HEK293 (cell line): ENCODE results near the gene RAMAC.

Experiments
- OSR2 ChIP-seq: fragments of 450-650 bp; formaldehyde crosslinking; IDR thresholded peaks from 2 replicates; pipeline ENCODE4 v1.5.1; 2016; ENCODE audit warnings: missing biosample characterization, missing genetic modification characterization
- REST ChIP-seq: fragments of 450-650 bp; formaldehyde crosslinking; IDR thresholded peaks from 2 replicates; pipeline ENCODE4 v1.5.1; 2016; ENCODE audit warnings: missing biosample characterization, missing genetic modification characterization
- YY1 ChIP-seq: fragments of 450-650 bp; formaldehyde crosslinking; IDR thresholded peaks from 2 replicates; pipeline ENCODE4 v1.5.1; 2018; ENCODE audit warnings: missing biosample characterization, missing genetic modification characterization
- ZBTB11 ChIP-seq: fragments of 450-650 bp; formaldehyde crosslinking; conservative IDR thresholded peaks from 2 replicates; pipeline ENCODE4 v1.5.1; 2016; ENCODE audit warnings: low read depth, missing biosample characterization, missing genetic modification characterization
- ZBTB21 ChIP-seq: fragments of 450-650 bp; formaldehyde crosslinking; IDR thresholded peaks from 2 replicates; pipeline ENCODE4 v1.5.1; 2017; ENCODE audit warnings: missing biosample characterization, missing genetic modification characterization
- ZNF146 ChIP-seq: fragments of 450-650 bp; formaldehyde crosslinking; IDR thresholded peaks from 2 replicates; pipeline ENCODE4 v1.5.1; 2016; ENCODE audit warnings: missing biosample characterization, missing genetic modification characterization
- ZNF157 ChIP-seq: fragments of 450-650 bp; formaldehyde crosslinking; IDR thresholded peaks from 2 replicates; pipeline ENCODE4 v1.5.1; 2016; ENCODE audit warnings: missing biosample characterization, missing genetic modification characterization
- ZNF175 ChIP-seq: fragments of 450-650 bp; formaldehyde crosslinking; IDR thresholded peaks from 2 replicates; pipeline ENCODE4 v1.5.1; 2016; ENCODE audit warnings: missing biosample characterization, missing genetic modification characterization
- ZNF24 ChIP-seq: fragments of 450-650 bp; formaldehyde crosslinking; IDR thresholded peaks from 2 replicates; pipeline ENCODE4 v1.5.1; 2016; ENCODE audit warnings: missing biosample characterization, missing genetic modification characterization
- ZNF274 ChIP-seq, 2 experiments: fragments of 200-500 bp in 1 of 2; fragments of 450-650 bp in 1 of 2; sonication (Bioruptor generic) in 1 of 2; formaldehyde crosslinking in 1 of 2; IDR thresholded peaks; 2 replicates each; pipeline versions ENCODE4 v1.5.1 to v1.6.1; 2014 to 2016; ENCODE audit warnings: borderline replicate concordance in 1 of 2, inconsistent platforms in 1 of 2, low read length in 1 of 2, missing biosample characterization in 1 of 2, missing genetic modification characterization in 1 of 2
- ZNF629 ChIP-seq: fragments of 450-650 bp; formaldehyde crosslinking; IDR thresholded peaks from 2 replicates; pipeline ENCODE4 v1.5.1; 2017; ENCODE audit warnings: missing biosample characterization, missing genetic modification characterization
- TF ChIP-seq, protein P1 (sequence below): fragments of 450-650 bp; formaldehyde crosslinking; IDR thresholded peaks from 2 replicates; pipeline ENCODE4 v1.5.1; 2016; ENCODE audit warnings: missing biosample characterization, missing genetic modification characterization
- TF ChIP-seq, protein P2 (sequence below): fragments of 450-650 bp; formaldehyde crosslinking; IDR thresholded peaks from 2 replicates; pipeline ENCODE4 v1.5.1; 2016; ENCODE audit warnings: missing biosample characterization, missing genetic modification characterization, low read depth

DNA sequence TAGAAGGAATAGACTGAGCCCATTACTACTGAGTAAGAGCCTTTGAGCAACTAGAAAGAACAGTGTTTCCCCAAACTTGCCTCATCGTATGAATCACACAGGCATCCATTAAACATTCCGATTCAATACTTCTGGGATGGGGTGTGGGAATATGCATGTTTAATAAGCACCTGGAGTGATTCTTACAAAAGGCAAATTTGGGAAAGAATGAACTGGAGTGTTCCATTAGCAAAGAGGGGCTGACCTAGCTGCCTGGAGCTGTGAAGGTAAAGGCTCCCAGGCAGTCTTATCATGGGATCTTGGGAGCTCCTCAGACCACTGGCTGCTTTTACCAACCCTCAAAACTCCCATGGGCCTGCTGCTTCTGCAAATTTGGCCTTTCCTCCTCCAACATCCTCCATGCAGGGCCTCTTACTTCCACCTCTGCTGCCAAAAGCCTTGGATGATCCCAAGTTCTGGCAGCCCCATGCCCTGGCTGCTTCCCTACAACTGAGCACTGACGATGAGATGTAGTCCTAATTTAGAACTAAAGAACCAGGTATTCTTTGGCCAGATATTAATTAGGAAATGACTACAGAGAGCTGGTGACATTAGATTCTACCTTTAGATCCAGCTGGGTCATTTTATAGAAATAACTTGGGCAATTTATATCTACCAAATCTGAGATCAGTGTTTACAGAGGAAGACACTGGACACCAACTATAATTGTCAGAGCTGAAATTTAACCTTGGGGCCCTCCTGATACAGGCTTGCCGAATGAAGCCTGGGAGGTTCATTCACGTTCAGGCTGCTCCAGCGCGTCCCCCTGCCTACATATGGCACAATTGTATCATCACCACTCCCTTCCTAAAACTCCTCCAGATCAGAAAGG lies 22.3 kb upstream of the RAMAC start:
- TF ChIP-seq, protein P1, sequence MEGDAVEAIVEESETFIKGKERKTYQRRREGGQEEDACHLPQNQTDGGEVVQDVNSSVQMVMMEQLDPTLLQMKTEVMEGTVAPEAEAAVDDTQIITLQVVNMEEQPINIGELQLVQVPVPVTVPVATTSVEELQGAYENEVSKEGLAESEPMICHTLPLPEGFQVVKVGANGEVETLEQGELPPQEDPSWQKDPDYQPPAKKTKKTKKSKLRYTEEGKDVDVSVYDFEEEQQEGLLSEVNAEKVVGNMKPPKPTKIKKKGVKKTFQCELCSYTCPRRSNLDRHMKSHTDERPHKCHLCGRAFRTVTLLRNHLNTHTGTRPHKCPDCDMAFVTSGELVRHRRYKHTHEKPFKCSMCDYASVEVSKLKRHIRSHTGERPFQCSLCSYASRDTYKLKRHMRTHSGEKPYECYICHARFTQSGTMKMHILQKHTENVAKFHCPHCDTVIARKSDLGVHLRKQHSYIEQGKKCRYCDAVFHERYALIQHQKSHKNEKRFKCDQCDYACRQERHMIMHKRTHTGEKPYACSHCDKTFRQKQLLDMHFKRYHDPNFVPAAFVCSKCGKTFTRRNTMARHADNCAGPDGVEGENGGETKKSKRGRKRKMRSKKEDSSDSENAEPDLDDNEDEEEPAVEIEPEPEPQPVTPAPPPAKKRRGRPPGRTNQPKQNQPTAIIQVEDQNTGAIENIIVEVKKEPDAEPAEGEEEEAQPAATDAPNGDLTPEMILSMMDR (tag by site-specific recombination) = no peak
- TF ChIP-seq REST (tag by site-specific recombination) (no peak), ZNF157 (no peak), ZNF146 (tag by site-specific recombination) (no peak), OSR2 (tag by site-specific recombination) (no peak), ZBTB11 (tag by site-specific recombination) (no peak), ZNF629 (tag by site-specific recombination) (no peak), ZNF24 (tag by site-specific recombination) (no peak), ZNF274 (IDR thresholded peaks at IDR 0.05; ENCODE audit: low read length) (no peak), ZNF274 (tag by site-specific recombination; IDR thresholded peaks at IDR 0.05; ENCODE audit: borderline replicate concordance) (no peak), ZNF175 (no peak), YY1 (tag by site-specific recombination) (no peak), ZBTB21 (tag by site-specific recombination) (no peak)
- TF ChIP-seq, protein P2, sequence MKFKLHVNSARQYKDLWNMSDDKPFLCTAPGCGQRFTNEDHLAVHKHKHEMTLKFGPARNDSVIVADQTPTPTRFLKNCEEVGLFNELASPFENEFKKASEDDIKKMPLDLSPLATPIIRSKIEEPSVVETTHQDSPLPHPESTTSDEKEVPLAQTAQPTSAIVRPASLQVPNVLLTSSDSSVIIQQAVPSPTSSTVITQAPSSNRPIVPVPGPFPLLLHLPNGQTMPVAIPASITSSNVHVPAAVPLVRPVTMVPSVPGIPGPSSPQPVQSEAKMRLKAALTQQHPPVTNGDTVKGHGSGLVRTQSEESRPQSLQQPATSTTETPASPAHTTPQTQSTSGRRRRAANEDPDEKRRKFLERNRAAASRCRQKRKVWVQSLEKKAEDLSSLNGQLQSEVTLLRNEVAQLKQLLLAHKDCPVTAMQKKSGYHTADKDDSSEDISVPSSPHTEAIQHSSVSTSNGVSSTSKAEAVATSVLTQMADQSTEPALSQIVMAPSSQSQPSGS = no peak
